ENCODE data around the gene CDC14C. TPM values are rescaled to one million over a fixed set of nuclear protein-coding genes. Genes with fewer than 3 reads are reported as not detected.

Gene CDC14C
- under 0.01 and 0.17 TPM in 2 replicates for total RNA-seq
- polyA plus RNA-seq = 0.08 and 0.14 TPM in 2 replicates
- polyA plus RNA-seq (2012) = 0.13 TPM in 1 of 2 replicates, not detected in the other
- polyA minus RNA-seq (ENCODE audit: low replicate concordance) = not detected in 2 replicates

GRCh38 chr7:48924433-48924832 is at the start of gene CDC14C:
TSS of gene CDC14C (plus strand) at chr7:48924547. CDS start at chr7:48924673, 126 bp downstream.
- no peaks in the 10 kb centered on the region for H4K20me1 ChIP-seq (ENCODE audit: control insufficient read depth, extremely low read depth, insufficient read depth, low read length)
- DNase-seq (ENCODE audit: low read depth in 2 of 2) = no peak
- TF ChIP-seq CTCF (conservative IDR thresholded peaks at IDR 0.05 in 1 of 2, IDR thresholded peaks at IDR 0.05 in 1 of 2; ENCODE audit: low read depth in 1 of 2, low read length in 2 of 2) (no peak), EZH2 (IDR thresholded peaks at IDR 0.05; ENCODE audit: low read length, missing control alignments) (no peak)

GRCh38 chr7:48875045-48875916 is 49.1 kb upstream of the CDC14C start:
- H3K27ac ChIP-seq (ENCODE audit: insufficient read depth, low read length) = no peak overlapping the region
- H3K4me3 ChIP-seq (replicated peaks in 1 of 4; ENCODE audit: control extremely low read depth in 1 of 4, insufficient read depth in 1 of 4, low read depth in 3 of 4, low read length in 4 of 4) = no peak overlapping the region
- TF ChIP-seq CTCF (conservative IDR thresholded peaks at IDR 0.05 in 1 of 2, IDR thresholded peaks at IDR 0.05 in 1 of 2; ENCODE audit: low read depth in 1 of 2, low read length in 2 of 2) = peak; percentile 20 to 29
- TF ChIP-seq EZH2 (IDR thresholded peaks at IDR 0.05; ENCODE audit: low read length, missing control alignments) = no peak
- peak; percentile 8 to 15 for DNase-seq (ENCODE audit: low read depth in 2 of 2)
- no peaks in the 10 kb centered on the region for H3K36me3 ChIP-seq (ENCODE audit: control insufficient read depth, insufficient read depth, low read length)
- no peaks in the 10 kb centered on the region for H3K4me1 ChIP-seq (ENCODE audit: control insufficient read depth, extremely low read depth, insufficient read depth, low read length)
- H3K79me2 ChIP-seq (ENCODE audit: control insufficient read depth, insufficient read depth, low read length) = no peaks in the 10 kb centered on the region
- no peaks in the 10 kb centered on the region for H4K20me1 ChIP-seq (ENCODE audit: control insufficient read depth, extremely low read depth, insufficient read depth, low read length)
- H3K9ac ChIP-seq (ENCODE audit: insufficient read depth, low read length) = no peak overlapping the region
- no peaks in the 10 kb centered on the region for H3K9me3 ChIP-seq (ENCODE audit: control insufficient read depth, insufficient read depth, low read depth, low read length)
- no peak overlapping the region for H2AFZ ChIP-seq (ENCODE audit: low read length)
- no peaks in the 10 kb centered on the region for H3K27me3 ChIP-seq (ENCODE audit: control insufficient read depth, insufficient read depth, low read length)
- H3K4me2 ChIP-seq (ENCODE audit: extremely low read depth, insufficient read depth, low read length) = no peak overlapping the region

More at GRCh38 chr7:48924433-48924832, at the start of gene CDC14C:
- no peaks in the 10 kb centered on the region for H3K27me3 ChIP-seq (ENCODE audit: control insufficient read depth, insufficient read depth, low read length)
- no peak within 1 kb of the TSS for H3K4me2 ChIP-seq (ENCODE audit: extremely low read depth, insufficient read depth, low read length)
- no peak within 1 kb of the TSS for H3K4me3 ChIP-seq (replicated peaks in 1 of 4; ENCODE audit: control extremely low read depth in 1 of 4, insufficient read depth in 1 of 4, low read depth in 3 of 4, low read length in 4 of 4)
- H2AFZ ChIP-seq (ENCODE audit: low read length) = no peak within 1 kb of the TSS
- no peaks in the 10 kb centered on the region for H3K79me2 ChIP-seq (ENCODE audit: control insufficient read depth, insufficient read depth, low read length)
- no peaks in the 10 kb centered on the region for H3K36me3 ChIP-seq (ENCODE audit: control insufficient read depth, insufficient read depth, low read length)
- H3K9me3 ChIP-seq (ENCODE audit: control insufficient read depth, insufficient read depth, low read depth, low read length) = no peaks in the 10 kb centered on the region
- no peak within 1 kb of the TSS for H3K27ac ChIP-seq (ENCODE audit: insufficient read depth, low read length)
- H3K4me1 ChIP-seq (ENCODE audit: control insufficient read depth, extremely low read depth, insufficient read depth, low read length) = no peaks in the 10 kb centered on the region
- H3K9ac ChIP-seq (ENCODE audit: insufficient read depth, low read length) = no peak within 1 kb of the TSS

GRCh38 chr7:48876087-48876486 is 48.3 kb upstream of the CDC14C start:
- no peak overlapping the region for H3K9ac ChIP-seq (ENCODE audit: insufficient read depth, low read length)
- H3K27me3 ChIP-seq (ENCODE audit: control insufficient read depth, insufficient read depth, low read length) = no peaks in the 10 kb centered on the region
- no peaks in the 10 kb centered on the region for H3K36me3 ChIP-seq (ENCODE audit: control insufficient read depth, insufficient read depth, low read length)
- no peak overlapping the region for H3K27ac ChIP-seq (ENCODE audit: insufficient read depth, low read length)
- no peaks in the 10 kb centered on the region for H3K79me2 ChIP-seq (ENCODE audit: control insufficient read depth, insufficient read depth, low read length)
- DNase-seq (ENCODE audit: low read depth in 2 of 2) = no peak
- H3K4me2 ChIP-seq (ENCODE audit: extremely low read depth, insufficient read depth, low read length) = no peak overlapping the region
- no peaks in the 10 kb centered on the region for H4K20me1 ChIP-seq (ENCODE audit: control insufficient read depth, extremely low read depth, insufficient read depth, low read length)
- no peaks in the 10 kb centered on the region for H3K9me3 ChIP-seq (ENCODE audit: control insufficient read depth, insufficient read depth, low read depth, low read length)
- H3K4me1 ChIP-seq (ENCODE audit: control insufficient read depth, extremely low read depth, insufficient read depth, low read length) = no peaks in the 10 kb centered on the region
- TF ChIP-seq EZH2 (IDR thresholded peaks at IDR 0.05; ENCODE audit: low read length, missing control alignments) (no peak), CTCF (conservative IDR thresholded peaks at IDR 0.05 in 1 of 2, IDR thresholded peaks at IDR 0.05 in 1 of 2; ENCODE audit: low read depth in 1 of 2, low read length in 2 of 2) (no peak)
- no peak overlapping the region for H2AFZ ChIP-seq (ENCODE audit: low read length)
- H3K4me3 ChIP-seq (replicated peaks in 1 of 4; ENCODE audit: control extremely low read depth in 1 of 4, insufficient read depth in 1 of 4, low read depth in 3 of 4, low read length in 4 of 4) = no peak overlapping the region
